Right ventricle myocardium inferior (tissue), 1 donor: ENCODE data around the gene SPRED2. TPM values are rescaled to one million over a fixed set of nuclear protein-coding genes. Genes with fewer than 3 reads are reported as not detected.
"Not testable (repeated sequence)": the region's sequence is repeated elsewhere in the genome, so short reads cannot be mapped to it uniquely, and the experiment has no call there.

Experiments used
- ATAC-seq: fragments of 200-7000 bp; cut with Tn5 transposase; one replicate; pipeline ENCODE4 v1.9.1; 2020; ENCODE audit warnings: mild to moderate bottlenecking, moderate library complexity
- DNase-seq: peaks from one replicate; pipeline ENCODE4 v3.0.0; 2021; ENCODE audit errors: missing footprints
- intact Hi-C: fragments of 100-400 bp; cut with DNase I; formaldehyde crosslinking; loops from one replicate; pipeline ENCODE4 v1.11.0; 2022
- total RNA-seq: library from RNA; stranded (reverse); fragmentation: NEBNext Ultra II Directional; extraction: Animal tissue kit (Norgen Biotek cat#: 25700); gene quantifications from one replicate; pipeline ENCODE4 v1.2.1, GENCODE V29; 2021
- donor health status: DM: no; HTN: yes; CAD: no; lungs with severe emphysema.

SPRED2 gene
- total RNA-seq, 1 donor from 2014 or later: 14.0 TPM

DNA sequence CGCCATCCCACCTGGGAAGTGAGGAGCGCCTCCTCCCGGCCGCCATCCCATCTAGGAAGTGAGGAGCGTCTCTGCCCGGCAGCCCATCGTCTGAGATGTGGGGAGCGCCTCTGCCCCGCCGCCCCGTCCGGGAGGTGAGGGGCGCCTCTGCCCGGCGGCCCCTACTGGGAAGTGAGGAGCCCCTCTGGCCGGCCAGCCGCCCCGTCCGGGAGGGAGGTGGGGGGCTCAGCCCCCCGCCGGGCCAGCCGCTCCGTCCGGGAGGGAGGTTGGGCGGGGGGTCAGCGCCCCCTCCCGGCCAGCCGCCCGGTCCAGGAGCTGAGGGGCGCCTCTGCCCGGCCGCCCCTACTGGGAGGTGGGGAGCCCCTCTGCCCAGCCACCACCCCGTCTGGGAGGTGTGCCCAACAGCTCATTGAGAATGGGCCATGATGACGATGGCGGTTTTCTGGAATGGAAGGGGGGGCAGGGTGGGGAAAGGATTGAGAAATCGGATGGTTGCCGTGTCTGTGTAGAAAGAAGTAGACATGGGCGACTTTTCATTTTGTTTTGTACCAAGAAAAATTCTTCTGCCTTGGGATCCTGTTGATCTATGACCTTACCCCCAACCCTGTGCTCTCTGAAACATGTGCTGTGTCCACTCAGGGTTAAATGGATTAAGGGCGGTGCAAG is 93.4 kb downstream of the SPRED2 start:
- DNase-seq, intact Hi-C loops, ATAC-seq: not testable (repeated sequence)

DNA sequence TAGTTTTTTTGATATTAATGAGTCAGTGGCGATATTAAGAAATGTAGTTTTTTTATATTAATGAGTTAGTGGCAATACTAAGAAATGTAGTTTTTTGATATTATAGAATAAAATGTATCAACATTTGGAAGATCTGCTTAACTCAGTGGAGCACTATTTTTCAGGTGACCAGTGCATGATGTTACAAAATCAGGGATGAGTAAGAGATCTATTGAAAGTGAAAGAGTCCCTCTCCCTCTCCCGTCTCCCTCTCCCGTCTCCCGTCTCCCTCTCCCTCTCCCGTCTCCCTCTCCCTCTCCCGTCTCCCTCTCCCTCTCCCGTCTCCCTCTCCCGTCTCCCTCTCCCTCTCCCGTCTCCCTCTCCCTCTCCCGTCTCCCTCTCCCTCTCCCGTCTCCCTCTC is 94.5 kb downstream of the SPRED2 start:
- ATAC-seq, DNase-seq, intact Hi-C loops: not testable (repeated sequence)

DNA sequence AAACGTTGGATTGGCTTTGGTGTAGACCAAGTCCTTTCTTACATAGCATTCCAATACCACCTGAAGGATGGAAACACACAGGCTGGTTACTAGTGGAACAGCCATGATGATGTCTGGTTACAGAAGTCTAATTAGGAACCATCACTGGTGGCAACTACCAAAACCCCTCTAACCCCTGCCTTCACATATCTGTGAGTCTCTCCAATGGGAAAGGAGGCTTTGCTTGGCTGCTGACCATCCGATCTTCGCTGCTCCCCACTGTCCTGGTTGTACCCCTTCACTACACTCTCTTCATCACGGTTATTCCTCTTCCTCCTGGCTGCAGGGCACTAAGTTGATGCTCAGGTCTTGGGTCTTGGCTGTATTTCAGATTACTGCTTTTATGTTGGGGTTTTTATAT is 97.7 kb downstream of the SPRED2 start:
- DNase-seq (no peak), ATAC-seq (no peak)
- intact Hi-C loops: no loop called here

DNA sequence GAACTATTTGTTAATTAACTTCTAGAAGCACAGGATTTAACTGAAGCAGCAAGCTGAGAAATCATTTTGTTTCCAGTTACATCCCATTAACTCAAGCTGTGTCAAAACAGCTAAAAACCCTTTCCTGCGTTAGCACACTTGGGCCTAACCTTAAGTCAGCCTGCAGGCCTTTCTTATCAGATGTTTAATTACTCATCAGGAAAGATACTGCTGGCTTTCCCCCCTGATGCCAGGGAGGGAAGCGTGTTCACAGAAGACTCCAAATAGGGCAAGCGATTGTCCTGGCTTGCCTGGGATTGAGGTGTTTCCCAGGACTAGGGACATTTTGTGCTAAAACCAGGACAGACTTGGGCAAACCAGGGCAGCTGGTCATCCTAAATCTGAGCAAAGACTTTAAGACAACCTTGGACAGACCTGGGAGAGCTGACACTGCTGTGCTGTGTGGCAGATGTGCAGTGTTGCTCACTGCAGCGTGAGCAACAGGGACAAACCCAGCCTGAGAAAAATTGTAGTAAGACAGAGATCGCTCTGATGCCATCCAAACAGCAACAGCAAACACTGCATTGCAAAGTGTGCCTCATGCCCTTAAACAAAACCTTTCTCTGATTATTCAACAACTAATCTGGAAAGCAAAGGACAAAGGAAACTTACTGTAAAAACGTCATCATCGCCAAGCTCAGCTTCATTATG is 100.9 kb downstream of the SPRED2 start:
- ATAC-seq (no peak), DNase-seq (no peak)
- intact Hi-C loops: no loop called here

DNA sequence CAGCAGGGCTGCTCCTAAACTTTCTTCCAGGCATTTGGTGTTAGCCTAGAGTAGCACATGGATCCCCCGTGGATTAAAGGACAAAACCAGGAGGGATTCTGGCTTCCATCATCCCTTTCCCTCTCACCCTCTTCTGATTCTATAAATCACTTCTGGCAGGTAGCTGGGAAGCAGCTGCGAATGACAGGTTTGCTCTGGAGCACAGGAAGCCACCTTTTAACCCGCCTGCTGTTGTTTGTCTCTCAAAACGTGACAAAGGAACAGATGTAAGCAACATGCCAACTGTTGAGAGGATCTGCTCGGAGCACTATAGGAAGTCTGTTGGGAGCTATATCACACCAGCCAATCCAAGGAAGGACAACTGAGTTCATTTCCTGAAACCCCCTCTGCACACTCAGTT is 102.9 kb downstream of the SPRED2 start:
- no peak for ATAC-seq
- intact Hi-C loops: no loop called here

DNA sequence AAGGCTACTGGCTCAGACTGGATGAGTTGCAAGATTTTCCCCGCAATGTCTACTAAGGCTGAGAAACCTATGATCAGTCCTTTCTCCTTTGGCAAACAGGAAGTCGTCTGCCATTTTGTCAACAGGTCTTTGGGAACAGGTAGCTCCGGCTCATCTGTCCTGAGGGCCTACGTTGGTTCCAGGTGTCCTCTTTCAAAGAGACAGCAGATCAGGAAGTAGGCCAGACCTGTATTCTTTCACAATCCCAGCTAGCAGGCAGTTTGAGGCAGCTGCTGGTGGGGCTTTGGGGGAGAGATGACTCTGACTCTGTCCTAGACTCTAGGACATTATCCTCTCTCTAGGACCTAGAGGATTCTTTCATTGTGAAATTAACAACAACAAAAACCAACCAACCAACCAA is 106.1 kb downstream of the SPRED2 start:
- intact Hi-C loops: no loop called here
- no peak for DNase-seq
- ATAC-seq: no peak

More for the DNA sequence above, 102.9 kb downstream of the SPRED2 start:
- no peak for DNase-seq

DNA sequence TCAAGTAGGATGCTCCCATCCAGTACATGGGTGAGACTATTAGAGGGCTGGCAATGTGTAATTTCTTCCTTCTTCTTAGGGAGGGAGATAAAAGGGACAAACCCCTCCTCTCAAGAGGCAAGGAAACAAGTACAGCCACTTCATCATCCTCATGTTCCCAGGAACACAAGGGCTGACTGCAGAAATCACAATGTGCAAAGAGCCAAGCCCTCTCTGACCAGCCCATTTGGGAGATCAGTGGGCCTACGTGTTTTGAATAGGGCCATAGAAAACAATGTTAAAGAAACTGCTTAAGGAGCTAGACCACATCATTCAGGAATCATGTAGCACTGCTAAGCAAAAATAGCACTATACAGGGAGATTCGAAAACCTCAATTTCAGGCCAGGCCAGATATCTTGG is 107.3 kb downstream of the SPRED2 start:
- intact Hi-C loops: no loop called here
- DNase-seq (no peak), ATAC-seq (no peak)

DNA sequence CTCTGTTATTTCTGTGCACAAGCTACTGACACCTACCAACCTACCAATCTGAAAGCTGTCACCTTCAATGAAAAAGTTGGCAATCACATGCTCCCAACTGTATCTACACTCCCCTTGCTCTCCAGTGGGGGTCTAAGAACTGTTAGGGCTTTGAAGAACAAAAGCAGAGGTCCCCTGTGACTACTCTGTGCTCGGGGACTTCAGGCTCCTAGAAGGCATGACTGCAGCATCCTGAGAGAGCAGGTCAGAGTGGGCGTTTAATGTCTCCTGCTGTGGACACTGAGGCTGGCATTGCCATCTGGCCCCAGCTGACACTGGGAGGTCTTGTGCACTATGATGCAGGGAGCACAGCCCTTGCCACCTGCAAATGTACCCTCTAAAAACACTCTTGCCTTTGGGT is 111.5 kb downstream of the SPRED2 start:
- ATAC-seq (no peak), DNase-seq (no peak)
- intact Hi-C loops: no loop called here

DNA sequence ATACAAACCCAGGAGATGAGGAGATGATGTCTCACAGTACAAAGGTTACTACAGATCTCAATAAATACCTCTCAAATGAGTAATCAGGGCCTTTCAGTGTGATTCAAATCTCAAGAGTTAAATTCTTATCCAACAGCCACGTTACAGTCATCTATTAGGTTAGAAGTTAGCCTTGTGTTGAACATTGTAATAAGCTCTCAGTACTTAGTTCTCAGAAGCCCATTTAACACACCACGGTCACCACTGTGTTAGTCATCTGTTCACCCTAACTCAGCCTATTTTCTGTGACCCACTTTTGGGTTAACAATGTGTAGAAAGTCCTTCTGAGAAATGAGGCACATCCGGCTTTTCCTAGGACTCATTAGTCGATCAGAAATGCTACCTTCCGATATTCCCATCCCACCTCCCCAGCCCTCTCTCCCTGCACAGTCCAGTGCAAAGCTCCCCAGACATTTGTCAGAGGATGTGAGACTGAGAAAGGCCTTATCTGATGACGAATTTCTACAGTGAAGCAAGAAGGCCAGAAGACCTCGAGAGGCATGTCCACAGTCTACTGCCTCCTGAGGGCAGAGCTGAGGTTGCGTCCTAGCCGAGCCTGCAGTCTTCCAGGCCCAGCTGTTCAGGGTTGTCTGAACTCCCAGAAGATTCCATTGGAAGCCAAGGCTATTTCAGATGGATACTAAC is 112.2 kb downstream of the SPRED2 start:
- DNase-seq: no peak
- intact Hi-C loops: no loop called here
- ATAC-seq: peak; percentile 73

DNA sequence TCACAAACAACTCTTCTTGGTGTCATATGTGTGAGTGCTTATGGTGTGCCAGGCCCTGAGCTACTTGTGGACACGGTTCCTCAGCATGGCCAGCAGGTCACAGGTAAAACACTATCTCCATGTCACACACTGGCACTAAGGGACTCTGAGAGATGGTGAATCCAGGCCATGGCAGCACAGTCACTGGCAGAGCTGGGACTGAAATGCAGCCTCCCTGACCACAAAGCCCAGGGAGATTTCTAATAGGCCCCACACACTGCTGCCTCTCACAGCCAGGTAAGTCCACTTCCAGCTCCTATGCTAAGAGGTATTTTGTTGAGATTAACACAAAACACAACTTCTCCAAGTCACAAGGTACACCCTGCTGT is 112.7 kb downstream of the SPRED2 start:
- no peak for DNase-seq
- ATAC-seq: no peak
- intact Hi-C loops: no loop called here

DNA sequence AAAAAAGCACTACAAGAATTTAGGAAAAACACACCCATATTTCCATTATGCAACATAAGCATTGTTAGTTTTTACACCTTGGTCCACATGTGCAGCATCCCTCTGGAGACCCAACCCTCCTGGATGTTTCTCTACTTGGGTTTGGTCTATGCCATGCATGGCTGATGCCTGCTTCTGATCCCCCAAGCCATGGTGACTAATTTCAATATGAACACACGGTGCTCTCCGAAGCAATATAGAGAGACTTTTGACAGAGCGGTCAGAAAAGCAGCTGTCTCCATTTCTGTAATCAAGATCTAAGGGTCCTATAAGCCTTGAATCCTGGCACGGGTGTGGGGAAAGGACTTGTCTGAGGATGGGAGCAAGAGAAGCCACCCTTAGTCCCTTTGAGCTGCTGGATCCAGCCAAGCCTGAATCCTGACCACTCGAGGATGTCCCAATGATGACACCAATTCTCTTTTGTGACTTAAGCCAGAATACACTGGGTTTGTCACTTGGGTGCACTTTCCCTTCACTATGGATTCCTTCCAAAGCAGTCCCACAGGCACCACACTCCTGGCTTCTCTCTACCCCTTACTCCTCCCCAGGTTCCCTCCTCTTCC is 113.2 kb downstream of the SPRED2 start:
- DNase-seq: no peak
- intact Hi-C loops: no loop called here
- ATAC-seq: no peak

DNA sequence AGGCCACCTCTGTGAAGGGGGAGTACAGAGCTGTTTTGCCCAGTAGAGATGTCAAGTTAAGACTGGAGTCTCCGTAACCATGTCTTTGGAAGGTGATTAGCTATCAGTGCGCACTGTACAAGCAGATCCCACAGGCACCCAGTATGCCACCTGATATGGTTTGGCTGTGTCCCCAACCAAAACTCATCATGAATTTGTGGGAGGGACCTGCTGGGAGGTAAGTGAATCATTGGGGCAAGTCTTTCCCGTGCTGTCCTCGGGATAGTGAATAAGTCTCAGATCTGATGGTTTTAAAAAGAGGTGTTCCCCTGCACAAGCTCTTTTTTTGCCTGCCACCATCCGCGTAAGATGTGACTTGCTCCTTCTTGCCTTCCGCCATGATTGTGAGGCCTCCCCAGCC is 114.6 kb downstream of the SPRED2 start:
- no peak for DNase-seq
- no peak for ATAC-seq
- intact Hi-C loops: no loop called here

DNA sequence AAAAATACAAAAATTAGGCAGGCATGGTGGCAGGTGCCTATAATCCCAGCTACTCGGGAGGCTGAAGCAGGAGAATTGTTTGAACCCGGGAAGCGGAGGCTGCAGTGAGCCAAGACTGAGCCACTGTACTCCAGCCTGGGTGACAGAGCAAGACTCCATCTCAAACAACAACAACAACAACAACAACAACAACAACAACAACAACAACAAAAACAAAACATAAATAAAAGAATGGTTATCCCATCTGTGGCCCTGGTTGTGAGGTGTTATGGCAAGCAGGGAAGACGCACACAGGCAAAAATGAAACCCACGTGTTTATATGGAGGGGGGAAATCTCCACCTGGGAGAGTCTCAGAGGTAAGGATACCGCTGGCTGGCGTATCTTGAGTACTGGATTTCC is 115.0 kb downstream of the SPRED2 start:
- DNase-seq, intact Hi-C loops, ATAC-seq: not testable (repeated sequence)

DNA sequence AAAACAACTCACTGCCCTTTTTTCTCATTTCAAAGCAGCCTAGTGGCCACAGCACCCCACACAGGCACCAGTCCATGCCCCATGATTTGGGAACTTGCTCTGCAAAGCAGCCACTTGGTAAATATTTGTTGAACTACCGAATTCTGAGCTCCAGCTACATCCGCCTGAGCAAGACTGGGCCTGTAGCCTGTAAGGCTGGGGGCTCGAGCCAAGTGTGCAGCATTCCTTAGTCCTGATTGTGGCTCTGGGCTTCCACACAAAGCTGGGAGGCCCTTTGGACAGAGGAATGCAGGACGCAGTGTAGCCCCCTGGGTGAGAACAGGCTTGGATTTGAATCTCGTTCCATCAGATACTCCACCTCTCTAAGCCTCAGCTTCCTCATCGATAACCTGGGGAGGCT is 116.3 kb downstream of the SPRED2 start:
- DNase-seq (no peak), ATAC-seq (peak; percentile 82)
- intact Hi-C loops: no loop called here

DNA sequence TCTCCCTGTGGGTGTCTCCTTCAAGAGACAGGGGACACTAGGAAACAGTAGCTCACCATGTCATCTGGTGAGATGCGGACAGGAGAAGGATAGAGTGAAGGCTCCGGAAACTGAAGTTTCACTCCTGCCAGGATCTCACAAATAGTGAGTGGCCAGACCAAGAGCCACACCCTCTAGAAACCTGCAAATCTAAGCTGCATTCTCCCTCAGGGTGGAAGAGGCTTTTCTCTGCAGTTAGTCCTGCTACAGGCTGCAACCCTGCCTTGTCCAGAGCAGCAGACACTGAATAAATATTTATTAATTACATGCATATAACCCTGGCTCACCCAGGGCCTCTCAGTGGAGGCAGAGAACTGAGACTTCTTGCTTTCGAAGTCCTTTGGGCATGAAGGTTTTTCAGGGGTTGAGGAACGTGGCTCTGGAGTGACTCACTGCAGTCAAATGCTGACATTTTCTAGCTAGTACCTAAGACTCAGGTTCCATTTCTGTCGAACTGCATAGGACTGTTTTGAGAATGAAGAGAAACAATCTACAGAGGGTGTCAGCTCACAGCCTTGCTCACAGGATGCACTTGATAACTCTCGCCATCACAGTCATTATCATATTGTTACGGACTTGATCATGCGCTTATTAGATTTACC is 117.5 kb downstream of the SPRED2 start:
- ATAC-seq (no peak), DNase-seq (no peak)
- intact Hi-C loops: loop anchor here (5.0 kb wide), 3 partner anchors 32 to 232 kb away; no protein-coding TSS in a partner anchor

DNA sequence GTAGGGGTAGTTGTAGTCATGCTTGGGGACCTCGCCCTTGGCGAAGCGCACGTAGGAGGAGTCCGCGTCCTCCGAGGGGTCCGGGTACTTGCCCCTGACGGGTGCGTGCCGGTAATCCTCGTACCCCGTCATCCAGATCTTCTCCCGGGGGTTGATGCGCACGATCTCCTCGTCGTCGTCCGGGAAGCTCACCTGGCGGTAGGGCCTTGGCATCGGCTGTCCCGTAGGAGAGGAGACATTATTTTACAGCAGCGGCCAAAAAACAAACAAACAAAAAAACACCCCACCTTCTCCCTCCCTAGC is 118.5 kb downstream of the SPRED2 start:
- intact Hi-C loops: loop anchor here (5.0 kb wide), 3 partner anchors 33 to 233 kb away; no protein-coding TSS in a partner anchor
- DNase-seq (no peak), ATAC-seq (no peak)

DNA sequence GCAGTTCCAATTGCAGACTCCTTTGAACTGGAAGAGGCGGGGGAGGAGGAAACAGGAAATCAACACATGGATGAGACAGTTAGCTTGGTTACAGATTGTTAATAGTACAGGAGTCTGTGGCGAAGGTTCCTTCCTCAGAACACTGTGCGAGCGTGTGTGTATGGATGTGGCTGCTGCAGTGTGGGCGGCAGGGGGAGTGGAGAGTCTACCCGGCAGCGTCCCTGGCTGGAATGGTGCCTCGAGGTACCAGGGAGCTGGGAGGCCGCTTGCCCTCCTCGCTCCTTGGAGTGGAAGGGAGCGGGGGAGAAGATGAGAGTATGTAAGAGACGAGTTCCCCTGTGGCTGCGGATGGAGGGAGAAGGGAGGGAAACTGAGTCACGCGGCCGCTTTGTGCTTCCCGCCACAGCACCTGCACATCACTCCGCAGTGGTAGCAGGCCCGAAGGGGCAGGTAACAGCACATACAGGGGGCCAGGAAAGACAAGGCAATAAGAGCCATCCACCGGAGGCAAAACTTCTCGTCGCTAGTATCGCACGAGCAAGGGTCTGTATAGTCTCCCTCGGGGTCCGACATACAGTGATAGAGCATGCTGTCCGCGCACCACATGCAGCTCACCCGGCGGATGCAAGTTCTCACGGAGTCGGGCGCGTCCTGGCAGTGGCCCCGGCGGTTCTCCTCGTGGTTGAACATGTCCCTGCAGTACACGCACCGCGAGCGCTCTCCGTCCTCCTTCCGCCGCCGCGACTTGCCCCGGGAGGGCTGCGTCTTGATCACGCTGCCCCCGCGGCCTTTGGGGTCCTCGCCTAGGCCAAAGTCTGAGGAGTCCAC is 119.1 kb downstream of the SPRED2 start:
- no peak for DNase-seq
- ATAC-seq: no peak
- intact Hi-C loops: loop anchor here (5.0 kb wide), 3 partner anchors 34 to 234 kb away; no protein-coding TSS in a partner anchor

DNA sequence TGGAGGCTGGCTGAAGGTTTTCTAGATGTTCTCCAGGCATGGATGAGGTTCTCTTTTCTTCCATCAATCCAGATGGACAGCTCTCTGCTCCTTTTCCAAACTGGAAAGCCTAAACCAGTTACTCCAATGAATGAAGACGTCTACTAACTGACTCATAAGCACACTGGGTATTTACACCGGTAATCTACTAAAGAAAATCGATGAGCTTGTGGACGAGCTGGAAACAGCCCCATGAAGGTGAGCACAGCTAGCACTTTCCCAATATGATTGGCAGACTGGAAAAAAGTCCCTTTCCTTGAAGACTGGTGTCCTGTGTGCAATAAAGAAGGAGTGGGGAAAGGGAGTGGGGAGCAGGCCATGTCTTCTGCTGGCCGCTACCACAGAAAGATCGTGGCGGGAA is 120.8 kb downstream of the SPRED2 start:
- DNase-seq (no peak), ATAC-seq (no peak)
- intact Hi-C loops: loop anchor here (2.0 to 5.0 kb wide), 4 partner anchors 36 to 236 kb away; partner anchors contain the start of gene SPRED2
